AG04450 (cell line): Measurements from ENCODE around the gene CRHBP. TPM values are rescaled to one million over a fixed set of nuclear protein-coding genes. Genes with fewer than 3 reads are reported as not detected.
"Not testable (repeated sequence)": the region's sequence is repeated elsewhere in the genome, so short reads cannot be mapped to it uniquely, and the experiment has no call there.

Experiments
- CTCF ChIA-PET: fragments of 300-600, 350-600 bp; formaldehyde crosslinking; extraction: SDS; loops from one replicate; lab custom pipeline; 2022; ENCODE audit warnings: antibody characterized with exemption, inconsistent platforms; lab: Charles Lee
- POLR2A ChIA-PET: fragments of 350-600 bp; formaldehyde crosslinking; extraction: SDS; loops from one replicate; lab custom pipeline; 2021; ENCODE audit warnings: antibody characterized with exemption, inconsistent platforms; lab: Yijun Ruan, JAX
- DNase-seq: peaks from one replicate; pipeline ENCODE4 v3.0.0-alpha.2; 2011; ENCODE audit warnings: low read depth, low spot score
- H3K27ac ChIP-seq: one replicate; pipeline ENCODE4 v1.5.1; 2012; ENCODE audit warnings: low read depth, low read length, control low read depth
- H3K27me3 ChIP-seq: one replicate; pipeline ENCODE4 v1.6.0; 2012; ENCODE audit warnings: low read length; ENCODE audit not compliant: control insufficient read depth, insufficient read depth
- H3K4me3 ChIP-seq: 2 replicates; pipeline ENCODE4 v1.5.1; 2011; ENCODE audit warnings: mild to moderate bottlenecking, low read depth, low read length, control low read depth
- H3K9me3 ChIP-seq: 2 replicates; pipeline ENCODE4 v1.5.1; 2012; ENCODE audit warnings: low read length; ENCODE audit not compliant: control insufficient read depth, insufficient read depth
- polyA plus RNA-seq: library from polyadenylated mRNA; depleted of rRNA; stranded (reverse); fragments of >200 nt; gene quantifications from 2 replicates; pipeline ENCODE4 v1.2.3, GENCODE V29; 2011
- TF ChIP-seq, protein P1 (sequence below): IDR thresholded peaks from 2 replicates; pipeline ENCODE4 v1.5.1; 2011; ENCODE audit warnings: low read depth, low read length, control low read depth, inconsistent platforms

CRHBP gene
- polyA plus RNA-seq, 1 experiment = 0.61 TPM

DNA sequence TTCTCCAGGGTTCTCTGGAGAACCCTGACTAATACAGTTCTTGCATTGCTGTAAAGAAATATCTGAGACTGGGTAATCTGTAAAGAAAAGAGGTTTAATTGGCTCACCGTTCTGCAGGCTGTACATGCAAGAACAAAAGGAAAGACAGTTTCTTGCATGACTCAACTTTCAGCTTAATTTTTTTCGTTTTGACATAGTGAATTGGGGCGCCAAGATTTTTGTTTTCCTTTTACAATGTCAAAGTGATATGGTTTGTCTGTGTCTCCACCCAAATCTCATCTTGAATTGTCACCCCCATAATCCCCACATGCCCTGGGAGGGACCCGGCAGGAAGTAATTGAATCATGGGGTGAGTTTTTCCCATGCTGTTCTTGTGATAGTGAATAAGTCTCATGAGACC lies 11.8 kb upstream of the CRHBP start:
- no peak for DNase-seq
- H3K9me3 ChIP-seq = no peaks in the 10 kb centered on the region
- TF ChIP-seq, protein P1, sequence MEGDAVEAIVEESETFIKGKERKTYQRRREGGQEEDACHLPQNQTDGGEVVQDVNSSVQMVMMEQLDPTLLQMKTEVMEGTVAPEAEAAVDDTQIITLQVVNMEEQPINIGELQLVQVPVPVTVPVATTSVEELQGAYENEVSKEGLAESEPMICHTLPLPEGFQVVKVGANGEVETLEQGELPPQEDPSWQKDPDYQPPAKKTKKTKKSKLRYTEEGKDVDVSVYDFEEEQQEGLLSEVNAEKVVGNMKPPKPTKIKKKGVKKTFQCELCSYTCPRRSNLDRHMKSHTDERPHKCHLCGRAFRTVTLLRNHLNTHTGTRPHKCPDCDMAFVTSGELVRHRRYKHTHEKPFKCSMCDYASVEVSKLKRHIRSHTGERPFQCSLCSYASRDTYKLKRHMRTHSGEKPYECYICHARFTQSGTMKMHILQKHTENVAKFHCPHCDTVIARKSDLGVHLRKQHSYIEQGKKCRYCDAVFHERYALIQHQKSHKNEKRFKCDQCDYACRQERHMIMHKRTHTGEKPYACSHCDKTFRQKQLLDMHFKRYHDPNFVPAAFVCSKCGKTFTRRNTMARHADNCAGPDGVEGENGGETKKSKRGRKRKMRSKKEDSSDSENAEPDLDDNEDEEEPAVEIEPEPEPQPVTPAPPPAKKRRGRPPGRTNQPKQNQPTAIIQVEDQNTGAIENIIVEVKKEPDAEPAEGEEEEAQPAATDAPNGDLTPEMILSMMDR = no peak
- POLR2A ChIA-PET = no interaction called here
- CTCF ChIA-PET = no interaction called here
- no peak overlapping the region for H3K4me3 ChIP-seq
- peaks cover 3% of the 10 kb centered on the region for H3K27me3 ChIP-seq
- no peak overlapping the region for H3K27ac ChIP-seq

DNA sequence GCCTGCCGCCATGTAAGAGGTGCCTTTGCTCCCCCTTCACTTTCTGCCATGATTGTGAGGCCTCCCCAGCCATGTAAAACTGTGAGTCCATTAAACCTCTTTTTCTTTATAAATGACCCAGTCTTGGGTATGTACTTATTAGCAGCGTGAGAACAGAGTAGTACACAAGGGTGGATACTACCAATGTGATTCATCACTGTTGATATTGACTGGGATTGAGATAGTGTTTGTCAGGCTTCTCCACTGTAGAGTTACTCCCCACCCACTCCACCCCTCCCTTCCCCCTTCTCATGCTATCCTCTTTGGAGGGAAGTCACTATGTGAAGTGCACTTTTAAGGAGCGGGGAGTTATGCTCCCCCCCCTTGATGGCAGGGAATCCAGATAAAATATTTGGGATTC lies 11.4 kb upstream of the CRHBP start:
- Histone ChIP-seq H3K27me3 (peaks cover 3% of the 10 kb centered on the region), H3K9me3 (no peaks in the 10 kb centered on the region), H3K4me3 (no peak overlapping the region), H3K27ac (no peak overlapping the region)
- TF ChIP-seq, protein P1 = no peak
- ChIA-PET POLR2A (no interaction called here), CTCF (no interaction called here)
- DNase-seq = no peak

DNA sequence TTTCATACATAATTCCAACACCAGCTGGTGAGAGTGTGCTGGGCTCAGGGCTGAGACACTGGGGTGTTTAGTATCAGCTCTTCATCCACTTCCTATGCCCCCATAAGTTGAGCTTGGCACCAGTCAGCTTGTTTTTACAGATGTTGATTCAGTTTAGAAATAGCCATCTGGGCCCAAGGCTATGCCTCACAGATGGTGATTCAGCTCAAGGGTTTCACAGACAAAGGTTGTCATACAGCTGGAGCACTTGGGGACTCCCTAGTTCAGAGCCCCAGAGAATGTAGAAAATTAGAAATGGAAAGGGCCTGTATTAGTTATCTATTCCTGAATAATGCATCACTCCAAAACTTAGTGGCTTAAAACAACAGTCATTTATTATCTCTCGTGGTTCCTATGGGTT lies 10.3 kb upstream of the CRHBP start:
- DNase-seq = peak; percentile 6
- H3K27me3 ChIP-seq = peaks cover 3% of the 10 kb centered on the region
- ChIA-PET POLR2A (interaction anchor here (0.7 kb wide), 1 partner anchor 68 kb away, joined by 6 read pairs; no protein-coding TSS in a partner anchor), CTCF (no interaction called here)
- no peak overlapping the region for H3K4me3 ChIP-seq
- TF ChIP-seq, protein P1 = no peak
- no peaks in the 10 kb centered on the region for H3K9me3 ChIP-seq
- H3K27ac ChIP-seq = no peak overlapping the region

DNA sequence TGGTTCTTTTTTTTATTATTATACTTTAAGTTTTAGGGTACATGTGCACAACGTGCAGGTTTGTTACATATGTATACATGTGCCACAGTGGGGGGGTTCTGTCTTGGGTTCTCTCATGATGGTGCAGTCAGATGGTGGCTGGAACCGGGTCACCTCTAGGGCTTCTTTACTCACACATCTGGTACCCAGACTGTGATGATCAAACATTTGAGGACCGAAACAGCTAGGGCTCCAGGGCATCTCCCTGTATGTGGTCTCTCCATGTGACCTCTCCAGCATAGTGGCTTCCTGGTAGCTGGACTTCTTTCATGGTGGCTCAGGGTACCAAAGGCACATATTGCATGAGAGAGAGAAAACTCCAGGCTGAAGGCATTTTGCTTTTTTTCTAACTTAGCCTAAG lies 9.8 kb upstream of the CRHBP start:
- TF ChIP-seq, protein P1 = no peak
- H3K4me3 ChIP-seq = no peak overlapping the region
- DNase-seq = no peak
- H3K27me3 ChIP-seq = peaks cover 3% of the 10 kb centered on the region
- CTCF ChIA-PET = no interaction called here
- H3K9me3 ChIP-seq = no peaks in the 10 kb centered on the region
- H3K27ac ChIP-seq = no peak overlapping the region
- POLR2A ChIA-PET = interaction anchor here (0.7 kb wide), 1 partner anchor 68 kb away, joined by 6 read pairs; no protein-coding TSS in a partner anchor

DNA sequence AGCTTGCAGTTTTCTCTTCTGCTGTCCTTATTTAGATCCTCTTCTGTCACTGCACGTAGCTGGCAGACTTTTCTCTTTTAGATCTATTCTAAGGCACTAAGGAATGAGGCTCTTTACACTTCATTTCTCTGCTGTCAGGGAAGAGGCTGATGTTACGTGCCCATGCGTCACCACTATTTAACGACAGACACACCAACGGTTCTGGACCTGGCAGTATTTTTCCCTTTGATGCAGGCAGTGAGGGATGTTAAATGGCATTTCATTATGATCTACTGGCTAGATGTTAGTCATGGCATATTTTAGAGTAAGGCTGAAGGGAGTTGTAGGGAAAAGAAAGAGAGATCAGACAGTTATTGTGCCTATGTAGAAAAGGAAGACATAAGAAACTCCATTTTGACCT lies 8.2 kb upstream of the CRHBP start:
- peaks cover 3% of the 10 kb centered on the region for H3K27me3 ChIP-seq
- no peak overlapping the region for H3K4me3 ChIP-seq
- no peak overlapping the region for H3K27ac ChIP-seq
- CTCF ChIA-PET = no interaction called here
- DNase-seq = no peak
- POLR2A ChIA-PET = no interaction called here
- no peaks in the 10 kb centered on the region for H3K9me3 ChIP-seq
- TF ChIP-seq, protein P1 = no peak

DNA sequence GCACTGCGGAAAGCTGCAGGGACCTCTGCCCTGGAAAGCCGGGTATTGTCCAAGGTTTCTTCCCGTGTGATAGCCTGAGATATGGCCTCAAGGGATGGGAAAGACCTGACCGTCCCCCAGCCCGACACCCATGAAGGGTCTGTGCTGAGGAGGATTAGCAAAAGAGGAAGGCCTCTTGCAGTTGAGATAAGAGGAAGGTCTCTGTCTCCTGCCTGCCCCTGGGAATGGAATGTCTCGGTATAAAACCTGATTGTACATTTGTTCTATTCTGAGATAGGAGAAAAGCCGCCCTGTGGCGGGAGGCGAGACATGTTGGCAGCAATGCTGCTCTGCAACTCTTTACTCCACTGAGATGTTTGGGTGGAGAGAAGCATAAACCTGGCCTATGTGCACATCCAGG lies 7.6 kb upstream of the CRHBP start:
- H3K9me3 ChIP-seq, POLR2A ChIA-PET, H3K27ac ChIP-seq, H3K4me3 ChIP-seq, CTCF ChIA-PET, H3K27me3 ChIP-seq, DNase-seq: not testable (repeated sequence)
